ENCODE results near the gene IFT52. TPM values are rescaled to one million over a fixed set of nuclear protein-coding genes. Genes with fewer than 3 reads are reported as not detected.

The IFT52 gene
- polyA plus RNA-seq, 2 of the 4 experiments (the other 2 are of a cell fraction), result 26.3 to 42.2 TPM

GRCh38 chr20:43682446-43682845 is 91.7 kb downstream of the IFT52 start:
- ATAC-seq (no peak), DNase-seq (ENCODE audit: low read depth in 1 of 2, low spot score in 1 of 2) (no peak), FAIRE-seq (no peak)
- ChIA-PET CTCF (interaction anchor here (1.0 to 2.3 kb wide), 3 partner anchors 9 to 137 kb away, joined by 3 to 16 read pairs (median 5); no protein-coding TSS in a partner anchor), POLR2A (no interaction called here)
- H3K4me2 ChIP-seq, result no peak overlapping the region
- H3K4me3 ChIP-seq, result no peak overlapping the region
- no peak overlapping the region for H3K27ac ChIP-seq
- TF ChIP-seq CTCF (IDR thresholded peaks at IDR 0.05) (no peak), JUN (IDR thresholded peaks at IDR 0.05) (no peak), HEYL (CRISPR knock-in tag; IDR thresholded peaks at IDR 0.05) (no peak), EHF (CRISPR knock-in tag; IDR thresholded peaks at IDR 0.05) (no peak), POLR2A (IDR thresholded peaks at IDR 0.05; ENCODE audit: low read length) (no peak), CBX2 (IDR thresholded peaks at IDR 0.05; ENCODE audit: borderline replicate concordance, low read depth) (no peak), JUNB (IDR thresholded peaks at IDR 0.05) (no peak), TFCP2L1 (CRISPR knock-in tag; IDR thresholded peaks at IDR 0.05) (no peak), ATOH8 (CRISPR knock-in tag; IDR thresholded peaks at IDR 0.05; ENCODE audit: low read depth) (no peak)
- H3K4me1 ChIP-seq, result no peaks in the 10 kb centered on the region
- no peaks in the 10 kb centered on the region for H3K9me3 ChIP-seq
- 96% methylated on average over 9 of the region's 9 CpGs for WGBS (ENCODE audit: missing lambda C conversion rate)

GRCh38 chr20:43686820-43687219 is 96.1 kb downstream of the IFT52 start:
- no peak for DNase-seq (ENCODE audit: low read depth in 1 of 2, low spot score in 1 of 2)
- POLR2A ChIA-PET, result interaction anchor here (0.6 kb wide), 1 partner anchor 221 kb away, joined by 4 read pairs; no protein-coding TSS in a partner anchor
- Histone ChIP-seq H3K4me3 (no peak overlapping the region), H3K27ac (no peak overlapping the region), H3K4me1 (no peaks in the 10 kb centered on the region), H3K9me3 (no peaks in the 10 kb centered on the region), H3K4me2 (no peak overlapping the region)
- no peak for FAIRE-seq
- 0 out of 6 replicates have a peak, but pooled peaks of 1 of the 2 experiments have one; percentile 24 for ATAC-seq
- CTCF ChIA-PET, result no interaction called here
- 86% methylated on average over 8 of the region's 13 CpGs for WGBS (ENCODE audit: missing lambda C conversion rate)
- TF ChIP-seq FOXS1 (CRISPR knock-in tag; IDR thresholded peaks at IDR 0.05) (no peak), MAZ (IDR thresholded peaks at IDR 0.05; ENCODE audit: borderline replicate concordance, low read depth, low read length) (no peak), NR3C1 (IDR thresholded peaks at IDR 0.05) (no peak), GATA3 (IDR thresholded peaks at IDR 0.05; ENCODE audit: borderline replicate concordance) (no peak), HDAC2 (IDR thresholded peaks at IDR 0.05) (no peak), KDM5A (IDR thresholded peaks at IDR 0.05) (no peak), SREBF2 (IDR thresholded peaks at IDR 0.05) (no peak), REST (IDR thresholded peaks at IDR 0.05) (no peak), ATOH8 (CRISPR knock-in tag; IDR thresholded peaks at IDR 0.05; ENCODE audit: low read depth) (no peak), ESRRA (IDR thresholded peaks at IDR 0.05; ENCODE audit: borderline replicate concordance, low read length) (no peak), CBX2 (IDR thresholded peaks at IDR 0.05; ENCODE audit: borderline replicate concordance, low read depth) (no peak), FOSB (CRISPR knock-in tag; IDR thresholded peaks at IDR 0.05) (no peak), BHLHE40 (IDR thresholded peaks at IDR 0.05; ENCODE audit: low read depth, low read length) (no peak), ZNF302 (CRISPR knock-in tag; IDR thresholded peaks at IDR 0.05) (no peak), FOSL2 (IDR thresholded peaks at IDR 0.05) (no peak), FOSL2 (CRISPR knock-in tag; IDR thresholded peaks at IDR 0.05) (no peak), MAX (IDR thresholded peaks at IDR 0.05) (no peak), HOXA7 (CRISPR knock-in tag; IDR thresholded peaks at IDR 0.05) (no peak)

Data from A549 (cell line).